ENCODE data around the gene S100A11.

Gene S100A11

DNA sequence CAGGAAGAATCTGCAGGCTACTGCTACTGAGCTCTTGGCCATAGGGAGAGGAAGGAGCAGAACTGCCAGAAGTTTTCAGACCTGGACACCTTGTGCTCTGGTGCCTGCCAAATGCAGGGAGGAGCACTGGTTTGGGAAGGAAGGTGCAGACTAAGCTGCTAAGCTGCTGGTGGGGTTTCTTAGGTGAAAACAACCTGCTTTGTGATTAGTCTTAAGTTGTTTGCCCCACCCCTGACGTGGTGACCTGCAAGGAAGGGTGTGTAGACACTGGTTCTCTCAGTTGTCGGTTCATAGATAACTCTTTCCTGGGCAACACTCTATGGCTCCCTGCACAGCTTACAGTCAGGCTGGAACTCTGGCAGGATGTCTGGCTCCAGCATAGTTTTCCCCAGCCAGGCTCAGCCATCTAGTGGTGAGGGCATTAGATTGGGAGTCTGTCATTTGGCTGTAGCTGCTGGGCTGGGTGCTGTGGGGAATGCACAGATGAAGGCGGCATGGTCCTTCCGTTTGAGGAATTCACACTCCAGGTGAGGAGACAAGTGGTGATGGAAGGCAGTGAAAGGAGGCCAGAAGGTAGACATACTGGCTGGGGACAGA, 32.9 kb downstream of the S100A11 start:
- TF ChIP-seq, protein P1, sequence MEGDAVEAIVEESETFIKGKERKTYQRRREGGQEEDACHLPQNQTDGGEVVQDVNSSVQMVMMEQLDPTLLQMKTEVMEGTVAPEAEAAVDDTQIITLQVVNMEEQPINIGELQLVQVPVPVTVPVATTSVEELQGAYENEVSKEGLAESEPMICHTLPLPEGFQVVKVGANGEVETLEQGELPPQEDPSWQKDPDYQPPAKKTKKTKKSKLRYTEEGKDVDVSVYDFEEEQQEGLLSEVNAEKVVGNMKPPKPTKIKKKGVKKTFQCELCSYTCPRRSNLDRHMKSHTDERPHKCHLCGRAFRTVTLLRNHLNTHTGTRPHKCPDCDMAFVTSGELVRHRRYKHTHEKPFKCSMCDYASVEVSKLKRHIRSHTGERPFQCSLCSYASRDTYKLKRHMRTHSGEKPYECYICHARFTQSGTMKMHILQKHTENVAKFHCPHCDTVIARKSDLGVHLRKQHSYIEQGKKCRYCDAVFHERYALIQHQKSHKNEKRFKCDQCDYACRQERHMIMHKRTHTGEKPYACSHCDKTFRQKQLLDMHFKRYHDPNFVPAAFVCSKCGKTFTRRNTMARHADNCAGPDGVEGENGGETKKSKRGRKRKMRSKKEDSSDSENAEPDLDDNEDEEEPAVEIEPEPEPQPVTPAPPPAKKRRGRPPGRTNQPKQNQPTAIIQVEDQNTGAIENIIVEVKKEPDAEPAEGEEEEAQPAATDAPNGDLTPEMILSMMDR (IDR thresholded peaks at IDR 0.05), result no peak
- Histone ChIP-seq H3K4me3 (no peak overlapping the region), H3K27ac (no peak overlapping the region)
- no peak for DNase-seq (ENCODE audit: low spot score)

DNA sequence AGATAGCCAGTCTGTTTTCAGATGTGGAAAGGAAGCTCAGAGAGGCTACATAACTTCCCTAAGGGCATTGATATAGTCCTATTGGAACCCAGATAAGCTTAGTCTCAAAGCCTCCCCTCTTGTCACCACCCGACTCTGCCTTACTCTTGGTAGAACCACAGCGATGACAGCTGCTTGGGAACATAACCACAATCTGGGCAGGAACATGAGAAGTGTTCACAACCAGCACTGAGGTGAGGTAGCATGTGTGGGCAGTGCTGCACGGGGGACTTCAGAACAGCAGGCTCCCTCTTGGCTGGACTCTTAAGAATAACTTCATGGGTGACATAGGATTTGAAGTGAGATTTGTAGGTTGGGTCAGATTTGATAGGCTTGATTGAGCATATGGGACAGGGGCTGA, 33.8 kb downstream of the S100A11 start:
- no peak overlapping the region for H3K4me3 ChIP-seq
- TF ChIP-seq, protein P1 (IDR thresholded peaks at IDR 0.05), result no peak
- no peak overlapping the region for H3K27ac ChIP-seq
- DNase-seq (ENCODE audit: low spot score), result no peak

DNA sequence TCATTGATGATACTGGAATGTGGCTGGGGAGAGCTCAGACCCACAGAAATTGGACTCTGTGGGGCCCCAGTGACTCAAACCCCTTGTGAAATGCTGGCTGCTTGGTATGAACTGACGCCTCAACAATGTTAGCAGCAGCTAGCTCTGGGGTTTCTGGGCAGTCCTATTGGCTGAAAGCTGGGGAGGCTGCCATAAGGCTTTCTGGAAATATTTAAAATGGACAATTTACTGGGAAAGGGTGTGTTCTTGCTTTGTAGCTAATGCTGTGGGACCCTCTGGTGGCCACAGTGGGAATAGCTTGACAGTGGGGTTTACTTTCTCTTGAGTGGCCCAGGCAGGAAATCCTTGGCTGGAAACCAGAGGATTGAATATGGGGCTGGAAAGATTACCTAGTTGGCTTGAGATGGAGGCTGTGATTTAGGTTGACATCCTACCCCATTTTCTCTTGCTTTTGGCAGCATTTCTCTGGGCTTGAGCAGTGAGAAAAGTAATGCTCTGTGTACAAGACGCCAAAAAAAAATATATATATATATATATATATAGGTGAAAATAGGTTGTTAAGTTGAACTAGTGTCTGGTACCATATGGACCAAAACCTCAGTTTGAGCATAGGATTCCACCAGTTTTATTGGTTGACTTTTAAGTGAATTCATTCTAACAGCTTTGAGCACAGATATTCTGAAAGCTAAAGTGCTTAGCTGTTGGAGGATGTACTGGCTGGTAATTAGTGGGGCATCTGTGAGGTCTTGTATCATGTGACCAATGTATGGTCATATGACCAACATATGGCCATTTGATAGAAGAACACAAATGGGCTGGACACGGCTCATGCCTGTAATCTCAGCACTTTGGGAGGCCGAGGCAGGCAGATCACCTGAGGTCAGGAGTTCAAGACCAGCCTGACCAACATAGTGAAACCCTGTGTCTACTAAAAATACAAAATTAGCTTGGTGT, 34.9 kb downstream of the S100A11 start:
- peak overlapping the region in 1 of 2 donors; percentile 85 for H3K27ac ChIP-seq
- no peak overlapping the region for H3K4me3 ChIP-seq
- DNase-seq (ENCODE audit: low spot score), result peak; percentile 86
- TF ChIP-seq, protein P1 (IDR thresholded peaks at IDR 0.05), result peak; percentile 92

DNA sequence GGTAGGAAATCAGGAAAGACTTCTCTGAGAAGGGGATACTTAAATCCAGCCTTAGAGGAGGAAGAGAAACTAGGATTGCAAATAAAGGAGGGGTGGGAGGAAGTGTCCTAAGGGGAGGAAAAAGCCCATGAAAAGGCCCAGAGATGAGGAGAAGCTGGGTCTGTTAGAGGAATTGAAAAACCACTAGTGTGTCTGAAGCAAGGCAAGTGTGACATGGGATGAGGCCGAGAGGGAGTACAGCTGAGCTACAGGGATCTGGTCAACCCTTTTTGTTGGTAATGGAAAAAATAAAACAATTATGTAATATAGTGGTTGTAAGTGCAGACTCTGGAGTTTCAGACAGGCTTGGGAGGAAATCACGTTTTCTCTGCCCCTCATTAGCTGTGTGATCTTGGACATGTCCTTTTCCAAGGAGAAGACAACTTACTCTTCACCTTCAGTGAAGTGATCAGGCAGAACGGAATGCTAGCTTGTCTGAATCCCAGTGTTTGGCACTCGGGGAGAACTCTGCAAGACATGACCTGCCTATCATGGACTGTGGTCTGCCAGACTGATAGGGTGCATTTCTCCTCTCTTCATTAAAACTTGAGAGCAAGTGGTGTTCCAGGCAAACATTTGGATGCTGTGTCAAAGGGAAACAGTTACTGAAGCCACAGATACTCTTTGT, 35.7 kb downstream of the S100A11 start:
- Histone ChIP-seq H3K27ac (peak overlapping the region in 1 of 2 donors; percentile 85), H3K4me3 (no peak overlapping the region)
- DNase-seq (ENCODE audit: low spot score), result no peak
- TF ChIP-seq, protein P1 (IDR thresholded peaks at IDR 0.05), result no peak

DNA sequence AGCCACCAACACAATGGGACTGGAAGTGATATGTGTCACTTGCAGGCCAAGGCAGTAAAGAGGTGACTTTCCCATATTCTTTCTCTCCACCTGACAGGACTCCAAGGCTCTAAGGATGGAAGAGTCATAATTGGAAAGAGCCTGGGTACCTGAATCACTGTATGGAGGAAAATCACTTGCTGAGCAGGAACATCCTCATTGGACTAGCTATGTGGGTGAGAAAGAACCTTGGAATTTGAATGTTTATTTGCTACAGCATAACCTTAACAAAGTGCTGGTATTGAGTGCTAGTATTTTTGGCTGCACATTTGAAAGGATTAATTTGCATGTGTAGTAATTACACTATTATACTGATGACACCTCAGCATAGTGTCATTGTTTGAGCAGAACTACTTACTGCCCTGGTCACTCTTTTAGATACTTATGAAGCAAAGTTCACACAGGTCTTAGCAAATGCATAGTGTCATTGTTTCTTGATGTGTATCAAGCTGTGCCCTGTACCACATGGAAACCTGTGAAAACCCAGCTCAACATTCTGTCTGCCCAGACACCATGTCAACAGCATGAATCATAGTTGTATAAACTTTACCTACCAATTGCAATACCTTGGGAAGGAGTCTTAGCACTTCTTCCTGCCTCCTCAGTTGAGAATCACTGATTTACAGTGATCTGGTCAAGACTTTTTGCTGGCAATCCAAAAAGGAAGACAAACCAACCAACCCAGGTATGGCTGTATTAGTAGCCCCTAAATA, 38.0 kb downstream of the S100A11 start:
- Histone ChIP-seq H3K4me3 (no peak overlapping the region), H3K27ac (no peak overlapping the region)
- TF ChIP-seq, protein P1 (IDR thresholded peaks at IDR 0.05), result no peak
- no peak for DNase-seq (ENCODE audit: low spot score)

GRCh38 chr1:151997284-151997570, 39.6 kb downstream of the S100A11 start:
- TF ChIP-seq, protein P1 (IDR thresholded peaks at IDR 0.05), result no peak
- no peak for DNase-seq (ENCODE audit: low spot score)
- Histone ChIP-seq H3K4me3 (no peak overlapping the region), H3K27ac (no peak overlapping the region)

Data from coronary artery (tissue), 2 donors.